HG03571 (cell line): ENCODE data around the gene PRUNE1.

Experiments used
- ATAC-seq: cut with Tn5 transposase; IDR thresholded peaks from one replicate; pipeline ENCODE4 v1.9.1; 2021; ENCODE audit not compliant: unreplicated experiment

Gene PRUNE1

DNA sequence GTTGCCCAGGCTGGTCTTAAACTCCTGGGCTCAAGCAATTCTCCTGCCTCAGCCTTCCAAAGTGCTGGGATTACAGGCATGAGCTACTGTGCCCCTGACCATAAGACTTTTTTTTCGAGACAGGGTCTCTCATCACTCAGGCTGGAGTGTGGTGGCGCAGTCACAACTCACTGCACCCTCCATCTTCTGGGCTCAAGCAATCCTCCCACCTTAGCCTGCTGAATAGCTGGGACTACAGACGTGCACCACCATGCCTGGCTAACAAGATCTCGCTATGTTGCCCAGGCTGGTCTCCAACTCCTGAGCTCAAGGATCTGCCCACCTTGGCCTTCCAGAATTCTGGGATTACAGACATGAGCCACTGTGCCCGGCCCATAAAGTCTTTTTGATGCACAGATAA lies 41.2 kb downstream of the PRUNE1 start:
- no peak for ATAC-seq

DNA sequence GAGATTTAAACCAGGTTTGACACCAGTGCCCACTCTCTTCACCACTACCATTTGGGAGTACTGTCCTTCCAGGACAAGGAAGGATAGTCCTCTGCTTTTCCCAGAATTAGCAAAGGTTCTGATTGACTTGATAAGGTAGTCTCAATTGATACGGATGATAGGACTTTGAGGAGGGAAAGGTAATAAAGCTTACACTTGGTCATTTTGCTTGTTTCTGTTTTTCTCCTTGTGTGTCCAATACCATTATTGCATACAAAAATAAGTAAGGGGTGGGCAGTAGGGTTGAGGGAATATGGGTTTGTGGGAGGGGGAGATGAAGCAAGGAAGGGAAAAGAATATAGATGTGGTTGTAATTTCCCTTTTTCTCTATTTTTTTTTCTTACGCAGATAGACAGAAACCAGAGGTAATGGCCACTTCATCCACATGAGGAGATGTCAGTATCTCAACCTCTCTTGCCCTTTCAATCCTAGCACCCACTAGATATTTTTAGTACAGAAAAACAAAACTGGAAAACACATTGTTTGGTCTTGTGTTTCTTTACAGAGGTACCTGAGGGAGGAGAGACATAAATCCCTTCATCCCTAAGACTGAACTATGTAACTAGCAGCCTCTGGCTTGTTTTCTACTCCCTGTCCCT lies 41.9 kb downstream of the PRUNE1 start:
- no peak for ATAC-seq

DNA sequence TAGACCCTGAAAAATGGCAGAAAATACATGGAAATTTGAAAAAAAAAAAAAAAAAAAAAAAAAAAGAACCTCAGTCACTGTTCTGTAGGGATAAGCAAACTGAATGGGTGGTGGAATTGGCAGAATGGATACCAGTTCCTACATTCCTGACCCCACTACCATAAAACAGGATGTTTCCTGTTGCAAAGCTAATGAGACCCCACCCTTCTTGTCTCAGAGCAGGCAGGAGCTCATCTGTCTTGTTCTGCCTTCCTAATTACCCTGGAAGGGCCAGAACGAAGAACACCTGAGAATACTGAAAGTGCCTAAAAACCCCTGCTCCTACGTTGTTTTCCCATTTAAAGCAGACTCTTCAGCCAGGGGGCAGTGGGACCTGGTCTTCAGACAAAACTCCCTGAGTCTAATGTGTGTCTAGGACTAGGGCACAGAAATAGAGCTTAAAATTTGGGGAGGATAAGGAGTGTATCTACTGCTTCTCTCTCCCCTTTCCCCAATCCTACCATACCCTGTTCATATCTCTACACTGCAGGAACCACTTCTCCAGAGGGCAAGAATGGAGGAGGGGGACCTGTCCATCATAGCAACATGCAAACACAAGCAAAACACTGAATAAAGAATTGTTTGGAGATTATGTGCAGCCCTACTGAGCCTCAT lies 43.2 kb downstream of the PRUNE1 start:
- no peak for ATAC-seq

DNA sequence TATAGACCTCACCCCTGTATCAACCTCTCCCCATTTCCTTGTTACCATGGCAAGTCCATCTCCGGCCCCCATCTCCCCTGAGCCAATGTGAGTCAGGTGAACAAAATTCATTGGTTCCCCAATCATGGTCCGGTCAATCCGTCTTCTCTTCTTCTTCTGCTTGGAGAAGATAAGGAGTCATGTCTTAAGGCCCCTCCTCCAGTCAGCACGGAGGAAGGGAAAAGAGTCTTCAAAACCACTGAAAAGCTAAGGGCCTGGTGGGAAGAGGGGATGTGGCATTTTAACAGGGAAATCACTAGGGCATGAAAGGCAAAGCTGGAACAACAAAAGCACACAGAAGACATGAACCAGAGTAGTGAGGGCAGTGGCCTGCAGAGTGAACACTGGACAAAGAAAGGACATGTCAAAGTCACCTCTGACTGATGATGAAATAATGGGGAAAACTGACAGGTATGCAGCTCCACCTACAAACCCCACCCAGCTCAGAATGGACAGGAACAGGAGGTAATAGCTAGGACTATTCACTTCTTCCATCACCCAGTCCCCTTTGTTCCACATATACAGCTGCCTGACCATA lies 46.8 kb downstream of the PRUNE1 start:
- ATAC-seq: no peak

DNA sequence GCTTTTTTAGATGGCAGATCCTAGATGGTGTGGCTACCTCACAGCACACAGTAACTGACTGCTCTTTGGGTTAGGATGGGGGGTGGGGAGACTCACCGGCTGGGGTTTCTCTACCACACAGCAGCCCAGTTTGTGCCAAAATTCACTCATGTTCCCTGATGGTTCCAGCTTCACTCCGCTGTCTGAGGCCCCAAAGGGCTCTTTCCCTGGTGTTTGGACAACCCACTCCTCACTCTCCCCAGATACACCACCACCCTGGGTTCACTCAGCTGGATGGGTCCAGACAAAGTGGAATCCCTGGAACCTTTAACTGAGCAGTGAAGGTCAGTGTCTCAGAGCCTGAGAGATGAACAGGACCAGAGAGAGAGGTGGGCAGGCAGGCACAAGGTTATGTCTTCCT lies 47.3 kb downstream of the PRUNE1 start:
- ATAC-seq: no peak

DNA sequence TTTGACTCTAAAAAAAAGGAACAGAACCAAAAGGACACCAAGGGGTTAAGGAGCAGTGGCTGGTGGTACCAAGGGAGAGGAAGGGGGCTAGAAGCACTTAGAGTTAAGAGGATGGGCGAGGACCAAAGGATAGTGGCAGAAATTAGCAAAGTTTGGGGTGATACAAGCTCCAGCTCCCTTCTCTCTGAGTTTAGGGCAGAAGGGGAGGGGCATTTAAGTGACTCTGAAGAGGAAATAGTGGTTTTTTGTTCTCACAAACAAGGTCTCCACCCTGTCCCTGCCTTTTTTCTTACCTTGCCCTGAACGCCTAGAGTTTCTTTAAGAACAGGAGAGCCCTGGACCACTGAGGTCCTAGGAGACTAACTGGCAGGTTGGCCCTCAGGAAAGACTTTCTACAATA lies 47.9 kb downstream of the PRUNE1 start:
- no peak for ATAC-seq

DNA sequence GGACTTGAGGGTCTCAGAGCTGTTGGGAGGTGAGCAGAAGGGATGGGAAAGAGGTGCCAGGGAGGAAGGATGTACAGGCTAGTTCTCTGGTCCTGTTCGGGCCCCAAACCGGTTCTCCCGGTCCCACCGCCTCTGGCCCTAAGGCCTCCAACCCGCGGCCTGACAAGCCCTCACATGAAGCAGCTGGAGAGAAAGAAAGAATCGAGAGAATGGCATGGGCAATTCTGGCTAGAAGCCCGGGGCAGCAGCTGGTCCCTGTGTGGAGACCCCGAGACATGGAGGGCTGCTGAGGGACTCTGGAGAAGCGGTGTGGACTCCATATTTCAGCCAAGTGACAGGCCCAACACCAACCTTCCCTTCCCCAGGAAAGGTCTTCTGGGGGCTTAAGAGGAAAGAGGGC lies 50.4 kb downstream of the PRUNE1 start:
- no peak for ATAC-seq

DNA sequence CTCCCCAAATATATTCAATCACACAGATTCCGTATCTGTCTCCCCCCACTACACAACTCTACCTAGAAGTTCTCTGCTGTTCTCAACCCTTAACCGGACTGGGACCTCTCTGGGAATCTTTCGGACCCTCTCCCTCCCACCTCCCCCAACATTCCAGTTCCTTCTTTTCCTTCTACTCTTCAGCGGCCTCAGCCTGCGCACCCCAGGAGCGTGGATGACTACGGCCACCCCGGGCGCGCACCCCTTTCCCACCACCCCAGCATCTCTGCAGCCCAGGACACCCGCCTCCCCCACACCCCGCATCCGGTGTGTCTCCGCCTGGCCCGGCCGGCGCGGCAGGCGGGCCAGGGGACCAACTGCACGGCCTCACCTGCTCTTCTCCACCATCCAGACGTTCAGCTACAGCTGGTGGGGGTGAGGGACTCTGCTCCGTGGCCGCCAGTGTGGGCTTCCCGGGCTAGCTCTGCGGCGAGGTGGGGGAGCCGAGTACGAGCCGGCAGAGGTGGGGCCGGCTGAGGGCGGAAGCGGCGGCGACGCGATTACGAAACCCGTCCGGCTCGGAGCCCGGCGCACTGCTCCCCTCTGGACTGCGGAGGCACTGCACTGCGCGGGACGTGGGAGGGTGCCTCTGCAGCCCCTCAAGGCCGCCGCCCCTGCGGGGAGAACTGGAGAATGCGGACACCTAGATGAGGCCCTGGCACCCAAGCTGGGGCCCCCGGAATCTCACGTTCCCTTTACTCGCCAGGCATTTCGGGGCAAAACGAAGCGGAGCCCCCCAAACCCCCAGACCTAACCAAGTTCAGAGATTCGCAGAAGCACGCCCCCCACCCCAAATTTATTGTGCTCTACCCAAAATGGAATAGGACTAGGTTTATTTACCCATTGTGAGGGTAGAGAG lies 51.1 kb downstream of the PRUNE1 start, which contains the start of gene CDC42SE1:
Gene CDC42SE1, minus strand, starts transcription at position 514 of the 898 bp plus-strand sequence. CDS start 3,892 bp downstream, outside the sequence.
- peak; percentile 80 for ATAC-seq

DNA sequence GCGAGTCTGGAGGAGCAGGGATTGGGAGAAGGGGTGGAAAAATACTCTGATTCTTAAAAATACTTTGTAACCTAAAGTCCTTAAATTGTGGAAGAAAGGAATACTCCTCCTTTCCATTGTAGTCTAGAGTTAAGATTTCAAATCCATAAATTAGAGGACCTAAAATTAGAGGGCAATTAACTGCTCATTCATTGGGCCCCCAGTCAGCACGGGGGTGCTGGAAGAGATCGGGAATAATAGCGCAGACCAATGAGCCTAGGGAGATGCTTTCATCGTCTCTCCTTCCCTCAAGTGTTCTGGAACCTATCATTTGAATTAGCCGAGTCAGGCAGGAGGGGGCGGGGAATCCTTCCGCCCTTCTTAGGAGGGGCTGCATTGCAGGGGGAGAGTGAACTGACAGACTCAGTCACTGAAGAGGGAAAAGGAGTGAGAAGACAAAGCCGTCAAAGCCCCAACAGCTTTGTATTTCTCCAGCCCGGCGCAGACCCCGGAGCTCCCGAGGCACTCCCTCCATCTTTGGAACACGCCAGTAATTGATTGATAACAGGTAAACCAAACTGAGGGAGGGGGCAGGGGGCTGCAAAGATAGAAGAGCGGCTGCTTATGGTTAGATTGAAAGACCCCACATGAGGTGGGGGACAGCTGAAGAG lies 51.9 kb downstream of the PRUNE1 start, which contains the start of gene MLLT11:
Gene MLLT11, plus strand, starts transcription at position 391 of the 650 bp plus-strand sequence. CDS start 6,828 bp downstream, outside the sequence.
- ATAC-seq: no peak

DNA sequence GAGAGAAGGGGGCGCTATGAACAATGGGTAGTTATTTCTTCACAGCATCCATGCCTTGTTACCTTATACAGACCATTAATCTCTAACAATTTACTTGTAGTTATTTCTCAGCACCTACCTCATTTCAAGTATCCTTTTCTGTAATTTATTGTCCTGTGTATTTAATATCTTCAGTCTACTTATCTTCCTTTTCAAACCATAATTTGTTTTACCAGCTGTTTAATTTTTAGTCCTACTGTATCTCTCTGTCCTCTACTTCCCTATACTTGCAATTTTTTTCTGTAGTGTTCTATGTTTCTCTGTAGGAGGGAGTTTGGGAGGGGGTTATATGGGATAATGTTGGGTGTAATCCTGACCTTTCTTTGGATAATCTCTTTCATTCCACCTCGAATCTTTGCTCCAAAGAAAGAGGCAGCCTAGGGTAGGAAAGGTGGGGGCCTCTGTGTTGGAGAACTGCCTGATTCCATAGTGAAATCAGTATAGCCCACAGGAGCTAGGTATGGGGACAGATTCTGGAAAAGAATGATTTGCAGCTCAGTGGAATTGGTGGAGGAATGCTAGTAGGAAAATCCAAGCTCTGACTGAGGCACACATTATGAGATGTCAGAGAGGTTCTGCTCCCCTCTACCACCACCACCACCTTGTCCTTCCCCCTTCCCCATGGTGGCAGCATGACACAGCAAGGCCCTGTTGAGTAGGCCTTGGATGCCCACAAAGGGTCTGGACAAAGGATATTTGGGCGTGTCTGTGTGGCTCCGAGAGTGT lies 52.6 kb downstream of the PRUNE1 start:
- no peak for ATAC-seq

DNA sequence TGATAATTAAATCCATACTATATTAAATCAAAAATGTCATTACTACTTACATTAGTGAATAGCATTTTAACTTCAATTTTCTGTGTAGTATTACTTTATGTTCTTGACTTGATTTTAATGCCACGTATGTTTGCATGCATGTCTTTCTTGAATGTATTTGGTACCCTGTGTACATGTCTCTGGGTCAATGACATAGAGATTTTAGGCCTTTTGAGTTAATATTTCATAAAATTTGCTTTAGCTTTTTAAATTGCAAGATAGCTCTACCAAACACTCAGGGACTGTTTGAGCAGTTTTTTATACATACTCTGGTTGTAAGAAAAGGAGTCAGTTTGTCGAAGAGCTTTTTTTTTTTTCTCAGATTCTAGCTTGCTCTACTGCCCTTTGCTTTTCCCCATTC lies 53.5 kb downstream of the PRUNE1 start:
- no peak for ATAC-seq

DNA sequence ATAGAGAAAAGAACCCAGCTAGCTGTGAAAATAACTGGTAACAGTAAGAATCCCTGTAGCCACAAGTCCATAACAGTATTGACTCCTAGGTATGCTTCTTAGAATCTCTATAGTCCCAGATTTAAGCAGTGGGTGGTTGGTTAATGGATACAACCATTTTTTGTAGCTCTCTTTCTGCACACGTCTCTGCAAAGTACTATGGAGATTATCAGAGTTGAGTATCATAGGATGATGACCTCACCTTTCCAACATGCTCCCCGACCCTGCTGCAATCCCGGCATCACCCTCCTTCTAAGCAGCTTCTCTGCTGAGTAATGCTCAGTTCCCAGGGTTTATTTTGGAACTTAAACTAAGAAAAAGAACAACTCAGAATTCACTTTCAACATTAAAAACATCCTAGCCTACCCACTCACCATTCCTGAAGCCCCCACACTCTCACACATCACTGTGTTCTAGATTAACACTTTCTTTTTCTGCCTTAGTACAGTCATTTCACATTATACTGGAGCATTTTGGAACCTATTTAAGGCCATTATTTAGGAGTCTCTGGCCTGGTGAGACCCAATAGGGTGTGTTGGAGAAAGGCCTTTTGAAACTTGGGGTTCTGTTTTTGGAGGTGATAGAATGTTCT lies 54.6 kb downstream of the PRUNE1 start:
- no peak for ATAC-seq

DNA sequence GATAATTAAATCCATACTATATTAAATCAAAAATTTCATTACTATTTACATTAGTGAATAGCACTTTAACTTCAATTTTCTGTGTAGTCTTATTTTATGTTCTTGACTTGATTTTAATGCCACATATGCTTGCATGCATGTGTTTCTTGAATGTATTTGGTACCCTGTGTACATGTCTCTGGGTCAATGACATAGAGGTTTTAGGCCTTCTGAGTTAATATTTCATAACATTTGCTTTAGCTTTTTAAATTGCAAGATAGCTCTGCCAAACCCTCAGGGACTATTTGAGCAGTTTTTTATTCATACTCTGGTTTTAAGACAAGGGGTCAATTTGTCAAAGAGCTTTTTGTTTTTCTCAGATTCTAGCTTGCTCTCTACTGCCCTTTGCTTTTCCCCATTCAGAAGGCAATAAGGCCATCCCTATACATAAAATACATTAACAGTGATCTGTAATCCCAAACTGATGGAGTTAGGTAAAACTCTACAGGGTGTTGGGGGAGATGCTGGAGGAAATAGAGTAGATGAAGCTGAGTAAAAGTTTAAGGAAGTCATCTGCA lies 56.9 kb downstream of the PRUNE1 start:
- ATAC-seq: no peak

DNA sequence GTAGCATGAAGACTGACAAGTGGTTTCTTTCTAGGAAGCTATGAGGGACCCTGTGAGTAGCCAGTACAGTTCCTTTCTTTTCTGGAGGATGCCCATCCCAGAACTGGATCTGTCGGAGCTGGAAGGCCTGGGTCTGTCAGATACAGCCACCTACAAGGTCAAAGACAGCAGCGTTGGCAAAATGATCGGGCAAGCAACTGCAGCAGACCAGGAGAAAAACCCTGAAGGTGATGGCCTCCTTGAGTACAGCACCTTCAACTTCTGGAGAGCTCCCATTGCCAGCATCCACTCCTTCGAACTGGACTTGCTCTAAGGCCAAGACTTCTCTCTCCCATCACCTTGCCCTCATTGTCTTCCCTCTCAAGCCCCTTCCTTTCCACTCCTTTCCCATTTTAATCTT lies 58.9 kb downstream of the PRUNE1 start:
- ATAC-seq: no peak

DNA sequence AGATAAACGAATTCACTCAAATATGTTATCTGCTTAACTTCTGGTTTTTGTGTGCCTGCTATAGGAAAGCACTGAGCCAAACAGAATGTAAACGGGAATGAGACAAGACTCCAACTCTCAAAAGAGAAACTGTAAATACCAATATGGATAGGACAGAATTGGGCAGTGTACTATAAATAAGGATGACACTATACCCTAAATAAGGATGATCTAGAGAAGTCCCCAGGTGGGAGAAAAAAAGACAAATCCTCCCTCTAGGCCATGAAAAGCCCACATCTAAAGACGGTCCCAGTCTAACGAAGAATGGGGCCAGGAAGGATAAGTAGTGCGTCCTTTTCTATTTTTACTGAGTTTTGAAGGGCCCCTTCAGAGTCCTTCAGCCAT lies 60.8 kb downstream of the PRUNE1 start:
- no peak for ATAC-seq

DNA sequence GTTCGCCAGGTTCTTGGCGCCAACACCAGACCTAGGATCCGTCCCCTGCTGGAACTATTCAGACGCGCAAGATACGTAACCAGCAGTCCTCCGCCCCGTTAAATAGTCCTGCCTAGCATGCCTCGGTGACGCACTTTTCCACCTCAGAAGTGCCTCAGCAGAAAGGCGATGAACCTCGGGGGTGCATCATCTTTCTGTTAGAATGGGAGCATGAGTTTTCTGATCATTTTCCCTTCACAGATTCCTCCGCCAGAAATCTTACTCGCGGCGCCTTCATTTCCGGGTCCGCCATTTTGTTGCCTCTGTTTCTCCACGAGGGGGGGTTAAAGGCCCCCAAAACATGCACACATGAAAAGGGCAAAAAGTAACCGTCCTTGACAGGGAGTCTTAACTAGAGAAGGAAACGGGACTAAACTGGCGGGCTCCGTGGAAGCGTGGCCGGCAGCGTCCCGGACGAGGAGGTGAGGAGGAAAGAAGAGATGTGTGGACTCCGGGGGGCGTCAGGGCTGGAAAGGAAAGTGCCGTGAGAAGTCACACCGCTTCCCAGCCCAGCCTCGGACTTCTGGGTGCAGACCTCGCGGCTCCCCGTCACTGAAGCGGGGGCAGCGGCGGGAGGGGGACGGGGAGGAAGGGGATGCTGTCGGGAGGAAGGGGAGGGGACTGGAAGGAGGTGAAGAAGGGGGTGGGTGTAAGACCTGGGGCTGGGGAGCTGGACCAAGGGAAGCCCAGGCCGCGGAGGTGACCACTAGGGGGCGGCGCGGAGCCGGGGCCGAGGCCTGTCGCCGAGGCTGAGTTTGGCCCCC lies 62.4 kb downstream of the PRUNE1 start, which contains the start of gene GABPB2:
Gene GABPB2, plus strand, starts transcription at position 288 of the 803 bp plus-strand sequence. CDS start 17,429 bp downstream, outside the sequence.
- peak; percentile 73 for ATAC-seq

DNA sequence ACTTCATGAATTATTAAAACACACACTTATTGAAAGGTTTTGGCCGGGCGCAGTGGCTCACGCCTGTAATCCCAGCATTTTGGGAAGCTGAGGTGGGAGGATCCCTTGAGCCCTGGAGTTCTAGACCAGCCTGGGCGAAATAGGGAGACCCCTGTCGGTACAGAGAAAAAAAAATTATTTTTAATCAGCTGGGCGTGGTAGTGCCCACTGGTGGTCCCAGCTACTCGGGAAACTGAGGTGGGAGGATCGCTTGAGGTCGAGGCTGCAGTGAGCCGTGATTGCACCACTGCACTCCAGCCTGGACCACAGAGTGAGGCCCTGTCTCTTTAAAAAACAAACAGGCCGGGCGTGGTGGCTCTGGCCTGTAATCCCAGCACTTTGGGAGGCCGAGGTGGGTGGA lies 64.0 kb downstream of the PRUNE1 start:
- no peak for ATAC-seq
